Measurements from ENCODE around the gene DGKH.
"Not testable (repeated sequence)": the region's sequence is repeated elsewhere in the genome, so short reads cannot be mapped to it uniquely, and the experiment has no call there.

Gene DGKH

GRCh38 chr13:42114912-42115311, 66.5 kb downstream of the DGKH start:
- no peaks in the 10 kb centered on the region for H3K36me3 ChIP-seq (ENCODE audit: control insufficient read depth in 1 of 2, insufficient read depth in 2 of 2, low read length in 2 of 2)
- H3K27me3 ChIP-seq (ENCODE audit: low read depth, low read length) = no peaks in the 10 kb centered on the region
- H3K27ac ChIP-seq (ENCODE audit: low read length) = no peak overlapping the region
- no peak overlapping the region for H3K4me3 ChIP-seq (ENCODE audit: low read depth in 1 of 2, low read length in 2 of 2)
- H3K9me3 ChIP-seq (ENCODE audit: control insufficient read depth in 1 of 2, low read length in 2 of 2) = no peaks in the 10 kb centered on the region
- H3K4me1 ChIP-seq (ENCODE audit: control insufficient read depth in 1 of 2, insufficient read depth in 2 of 2, low read length in 2 of 2) = peaks cover 0 to 5% of the 10 kb centered on the region in 2 donors

GRCh38 chr13:42116225-42116624, 67.8 kb downstream of the DGKH start:
- Histone ChIP-seq H3K4me1 (ENCODE audit: control insufficient read depth in 1 of 2, insufficient read depth in 2 of 2, low read length in 2 of 2) (peaks cover 0 to 5% of the 10 kb centered on the region in 2 donors), H3K4me3 (ENCODE audit: low read depth in 1 of 2, low read length in 2 of 2) (no peak overlapping the region), H3K36me3 (ENCODE audit: control insufficient read depth in 1 of 2, insufficient read depth in 2 of 2, low read length in 2 of 2) (no peaks in the 10 kb centered on the region), H3K27ac (ENCODE audit: low read length) (no peak overlapping the region), H3K9me3 (ENCODE audit: control insufficient read depth in 1 of 2, low read length in 2 of 2) (no peaks in the 10 kb centered on the region), H3K27me3 (ENCODE audit: low read depth, low read length) (no peaks in the 10 kb centered on the region)

GRCh38 chr13:42119041-42119440, 70.6 kb downstream of the DGKH start:
- H3K27ac ChIP-seq (ENCODE audit: low read length) = no peak overlapping the region
- no peak overlapping the region for H3K4me3 ChIP-seq (ENCODE audit: low read depth in 1 of 2, low read length in 2 of 2)
- no peaks in the 10 kb centered on the region for H3K36me3 ChIP-seq (ENCODE audit: control insufficient read depth in 1 of 2, insufficient read depth in 2 of 2, low read length in 2 of 2)

GRCh38 chr13:42119875-42120274, 71.4 kb downstream of the DGKH start:
- Histone ChIP-seq H3K9me3 (ENCODE audit: control insufficient read depth in 1 of 2, low read length in 2 of 2) (no peaks in the 10 kb centered on the region), H3K4me1 (ENCODE audit: control insufficient read depth in 1 of 2, insufficient read depth in 2 of 2, low read length in 2 of 2) (peaks cover 0 to 8% of the 10 kb centered on the region in 2 donors), H3K4me3 (ENCODE audit: low read depth in 1 of 2, low read length in 2 of 2) (no peak overlapping the region), H3K27ac (ENCODE audit: low read length) (no peak overlapping the region), H3K27me3 (ENCODE audit: low read depth, low read length) (no peaks in the 10 kb centered on the region), H3K36me3 (ENCODE audit: control insufficient read depth in 1 of 2, insufficient read depth in 2 of 2, low read length in 2 of 2) (no peaks in the 10 kb centered on the region)

More at GRCh38 chr13:42119041-42119440, 70.6 kb downstream of the DGKH start:
- H3K4me1 ChIP-seq (ENCODE audit: control insufficient read depth in 1 of 2, insufficient read depth in 2 of 2, low read length in 2 of 2) = peaks cover 0 to 5% of the 10 kb centered on the region in 2 donors
- no peaks in the 10 kb centered on the region for H3K9me3 ChIP-seq (ENCODE audit: control insufficient read depth in 1 of 2, low read length in 2 of 2)
- H3K27me3 ChIP-seq (ENCODE audit: low read depth, low read length) = no peaks in the 10 kb centered on the region

- Histone ChIP-seq H3K36me3 (ENCODE audit: control insufficient read depth in 1 of 2, insufficient read depth in 2 of 2, low read length in 2 of 2) (peaks cover 3 to 4% of the 10 kb centered on the region in 2 donors), H3K4me3 (ENCODE audit: low read depth in 1 of 2, low read length in 2 of 2) (no peak overlapping the region), H3K27me3 (ENCODE audit: low read depth, low read length) (no peaks in the 10 kb centered on the region), H3K27ac (ENCODE audit: low read length) (no peak overlapping the region), H3K9me3 (ENCODE audit: control insufficient read depth in 1 of 2, low read length in 2 of 2) (no peaks in the 10 kb centered on the region), H3K4me1 (ENCODE audit: control insufficient read depth in 1 of 2, insufficient read depth in 2 of 2, low read length in 2 of 2) (peaks cover 0 to 3% of the 10 kb centered on the region in 2 donors)
Measured at GRCh38 chr13:42123600-42123999, 75.2 kb downstream of the DGKH start.

- H3K27me3 ChIP-seq (ENCODE audit: low read depth, low read length) = no peaks in the 10 kb centered on the region
- peaks cover 0 to 3% of the 10 kb centered on the region in 2 donors for H3K4me1 ChIP-seq (ENCODE audit: control insufficient read depth in 1 of 2, insufficient read depth in 2 of 2, low read length in 2 of 2)
- H3K27ac ChIP-seq (ENCODE audit: low read length) = no peak overlapping the region
- H3K4me3 ChIP-seq (ENCODE audit: low read depth in 1 of 2, low read length in 2 of 2) = no peak overlapping the region
- H3K9me3 ChIP-seq (ENCODE audit: control insufficient read depth in 1 of 2, low read length in 2 of 2) = no peaks in the 10 kb centered on the region
- peaks cover 12 to 16% of the 10 kb centered on the region in 2 donors for H3K36me3 ChIP-seq (ENCODE audit: control insufficient read depth in 1 of 2, insufficient read depth in 2 of 2, low read length in 2 of 2)
Measured at GRCh38 chr13:42125046-42125445, 76.6 kb downstream of the DGKH start.

GRCh38 chr13:42127047-42127446, 78.6 kb downstream of the DGKH start:
- Histone ChIP-seq H3K36me3 (ENCODE audit: control insufficient read depth in 1 of 2, insufficient read depth in 2 of 2, low read length in 2 of 2) (peaks cover 12 to 29% of the 10 kb centered on the region in 2 donors), H3K4me1 (ENCODE audit: control insufficient read depth in 1 of 2, insufficient read depth in 2 of 2, low read length in 2 of 2) (peaks cover 0 to 3% of the 10 kb centered on the region in 2 donors), H3K27ac (ENCODE audit: low read length) (no peak overlapping the region), H3K27me3 (ENCODE audit: low read depth, low read length) (no peaks in the 10 kb centered on the region), H3K9me3 (ENCODE audit: control insufficient read depth in 1 of 2, low read length in 2 of 2) (no peaks in the 10 kb centered on the region), H3K4me3 (ENCODE audit: low read depth in 1 of 2, low read length in 2 of 2) (no peak overlapping the region)

GRCh38 chr13:42129033-42129432, 80.6 kb downstream of the DGKH start:
- Histone ChIP-seq H3K27me3 (ENCODE audit: low read depth, low read length) (no peaks in the 10 kb centered on the region), H3K27ac (ENCODE audit: low read length) (no peak overlapping the region), H3K4me3 (ENCODE audit: low read depth in 1 of 2, low read length in 2 of 2) (no peak overlapping the region), H3K9me3 (ENCODE audit: control insufficient read depth in 1 of 2, low read length in 2 of 2) (no peaks in the 10 kb centered on the region), H3K4me1 (ENCODE audit: control insufficient read depth in 1 of 2, insufficient read depth in 2 of 2, low read length in 2 of 2) (peaks cover 0 to 3% of the 10 kb centered on the region in 2 donors), H3K36me3 (ENCODE audit: control insufficient read depth in 1 of 2, insufficient read depth in 2 of 2, low read length in 2 of 2) (peaks cover 12 to 29% of the 10 kb centered on the region in 2 donors)

GRCh38 chr13:42136518-42136917, 88.1 kb downstream of the DGKH start:
- Histone ChIP-seq H3K27ac (ENCODE audit: low read length) (no peak overlapping the region), H3K4me1 (ENCODE audit: control insufficient read depth in 1 of 2, insufficient read depth in 2 of 2, low read length in 2 of 2) (no peaks in the 10 kb centered on the region), H3K27me3 (ENCODE audit: low read depth, low read length) (no peaks in the 10 kb centered on the region), H3K36me3 (ENCODE audit: control insufficient read depth in 1 of 2, insufficient read depth in 2 of 2, low read length in 2 of 2) (peaks cover 0 to 5% of the 10 kb centered on the region in 2 donors), H3K4me3 (ENCODE audit: low read depth in 1 of 2, low read length in 2 of 2) (no peak overlapping the region), H3K9me3 (ENCODE audit: control insufficient read depth in 1 of 2, low read length in 2 of 2) (no peaks in the 10 kb centered on the region)

- no peak overlapping the region for H3K27ac ChIP-seq (ENCODE audit: low read length)
- H3K36me3 ChIP-seq (ENCODE audit: control insufficient read depth in 1 of 2, insufficient read depth in 2 of 2, low read length in 2 of 2) = no peaks in the 10 kb centered on the region
- no peak overlapping the region for H3K4me3 ChIP-seq (ENCODE audit: low read depth in 1 of 2, low read length in 2 of 2)
- H3K4me1 ChIP-seq (ENCODE audit: control insufficient read depth in 1 of 2, insufficient read depth in 2 of 2, low read length in 2 of 2) = no peaks in the 10 kb centered on the region
- no peaks in the 10 kb centered on the region for H3K27me3 ChIP-seq (ENCODE audit: low read depth, low read length)
- no peaks in the 10 kb centered on the region for H3K9me3 ChIP-seq (ENCODE audit: control insufficient read depth in 1 of 2, low read length in 2 of 2)
Measured at GRCh38 chr13:42137856-42138537, 89.5 kb downstream of the DGKH start.

GRCh38 chr13:42140494-42140893, 92.0 kb downstream of the DGKH start:
- H3K27ac ChIP-seq (ENCODE audit: low read length) = no peak overlapping the region
- no peaks in the 10 kb centered on the region for H3K9me3 ChIP-seq (ENCODE audit: control insufficient read depth in 1 of 2, low read length in 2 of 2)
- H3K4me3 ChIP-seq (ENCODE audit: low read depth in 1 of 2, low read length in 2 of 2) = no peak overlapping the region
- H3K4me1 ChIP-seq (ENCODE audit: control insufficient read depth in 1 of 2, insufficient read depth in 2 of 2, low read length in 2 of 2) = no peaks in the 10 kb centered on the region
- H3K27me3 ChIP-seq (ENCODE audit: low read depth, low read length) = no peaks in the 10 kb centered on the region
- H3K36me3 ChIP-seq (ENCODE audit: control insufficient read depth in 1 of 2, insufficient read depth in 2 of 2, low read length in 2 of 2) = no peaks in the 10 kb centered on the region

GRCh38 chr13:42141052-42141451, 92.6 kb downstream of the DGKH start:
- H3K4me3 ChIP-seq (ENCODE audit: low read depth in 1 of 2, low read length in 2 of 2); H3K36me3 ChIP-seq (ENCODE audit: control insufficient read depth in 1 of 2, insufficient read depth in 2 of 2, low read length in 2 of 2); H3K4me1 ChIP-seq (ENCODE audit: control insufficient read depth in 1 of 2, insufficient read depth in 2 of 2, low read length in 2 of 2); H3K9me3 ChIP-seq (ENCODE audit: control insufficient read depth in 1 of 2, low read length in 2 of 2); H3K27me3 ChIP-seq (ENCODE audit: low read depth, low read length); H3K27ac ChIP-seq (ENCODE audit: low read length): not testable (repeated sequence)
